ENCODE results near the gene GGTLC2.

DNA sequence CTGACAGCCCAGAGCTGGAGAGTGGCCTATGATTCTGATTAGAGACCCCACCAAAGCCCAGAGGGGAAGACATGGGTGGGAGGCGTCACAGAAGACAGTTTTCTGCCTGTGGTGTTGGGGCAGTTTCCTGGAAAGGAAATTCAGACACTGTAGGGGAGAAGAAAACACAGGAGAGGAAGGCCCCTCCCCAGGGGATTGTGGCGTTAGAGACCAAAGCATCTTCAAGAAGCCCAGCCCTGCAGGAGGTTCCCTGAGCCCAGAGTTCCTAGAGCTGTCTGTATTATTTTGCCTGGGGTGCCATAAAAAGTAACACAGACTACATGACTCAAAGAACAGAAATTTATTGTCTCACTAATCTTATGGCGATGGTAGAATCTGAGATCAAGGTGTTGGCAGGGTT is 45.2 kb upstream of the GGTLC2 start:
- TF ChIP-seq, protein P1, sequence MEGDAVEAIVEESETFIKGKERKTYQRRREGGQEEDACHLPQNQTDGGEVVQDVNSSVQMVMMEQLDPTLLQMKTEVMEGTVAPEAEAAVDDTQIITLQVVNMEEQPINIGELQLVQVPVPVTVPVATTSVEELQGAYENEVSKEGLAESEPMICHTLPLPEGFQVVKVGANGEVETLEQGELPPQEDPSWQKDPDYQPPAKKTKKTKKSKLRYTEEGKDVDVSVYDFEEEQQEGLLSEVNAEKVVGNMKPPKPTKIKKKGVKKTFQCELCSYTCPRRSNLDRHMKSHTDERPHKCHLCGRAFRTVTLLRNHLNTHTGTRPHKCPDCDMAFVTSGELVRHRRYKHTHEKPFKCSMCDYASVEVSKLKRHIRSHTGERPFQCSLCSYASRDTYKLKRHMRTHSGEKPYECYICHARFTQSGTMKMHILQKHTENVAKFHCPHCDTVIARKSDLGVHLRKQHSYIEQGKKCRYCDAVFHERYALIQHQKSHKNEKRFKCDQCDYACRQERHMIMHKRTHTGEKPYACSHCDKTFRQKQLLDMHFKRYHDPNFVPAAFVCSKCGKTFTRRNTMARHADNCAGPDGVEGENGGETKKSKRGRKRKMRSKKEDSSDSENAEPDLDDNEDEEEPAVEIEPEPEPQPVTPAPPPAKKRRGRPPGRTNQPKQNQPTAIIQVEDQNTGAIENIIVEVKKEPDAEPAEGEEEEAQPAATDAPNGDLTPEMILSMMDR (conservative IDR thresholded peaks at IDR 0.05 in 1 of 2, IDR thresholded peaks at IDR 0.05 in 1 of 2; ENCODE audit: extremely low read depth in 1 of 2, insufficient read depth in 1 of 2, low read depth in 1 of 2, low read length in 2 of 2), result no peak
- no peak for TF ChIP-seq EZH2 (IDR thresholded peaks at IDR 0.05; ENCODE audit: borderline replicate concordance, low read length)

Measured in mammary epithelial cell (primary cell).